Spleen (tissue), 11 donors: Measurements from ENCODE around the gene SLC12A3. TPM values are rescaled to one million over a fixed set of nuclear protein-coding genes. Genes with fewer than 3 reads are reported as not detected.
A peak's percentile ranks its signal among the peaks of the same experiment; 100 is the strongest.

ENCODE experiments used
- DNase-seq: peaks from one replicate; pipeline ENCODE4 v3.0.0-alpha.2; 2020
- H3K27ac ChIP-seq, 8 donors: fragments of 200-600 bp; sonication (generic) in 7 of 8; 1 replicate in 4 of 8; 2 replicates in 4 of 8; pipeline versions ENCODE4 v1.5.0 to v1.8.0; 2016 to 2021; ENCODE audit warnings: inconsistent platforms in 4 of 8, mild to moderate bottlenecking in 4 of 8, moderate library complexity in 1 of 8
- H3K27me3 ChIP-seq, 7 donors: fragments of 200-600 bp; sonication (generic) in 6 of 7; replicated peaks in 1 of 7; 1 replicate in 4 of 7; 2 replicates in 3 of 7; pipeline versions ENCODE4 v1.5.0 to v1.8.0; 2016 to 2021; ENCODE audit warnings: inconsistent platforms in 3 of 7, mild to moderate bottlenecking in 1 of 7
- H3K36me3 ChIP-seq, 6 donors: fragments of 200-600 bp; sonication (generic) in 5 of 6; 1 replicate in 4 of 6; 2 replicates in 2 of 6; pipeline versions ENCODE4 v1.5.0 to v1.8.0; 2016 to 2021; ENCODE audit warnings: inconsistent platforms in 2 of 6
- H3K4me1 ChIP-seq, 6 donors: fragments of 200-600 bp; sonication (generic) in 5 of 6; 1 replicate in 3 of 6; 2 replicates in 3 of 6; pipeline versions ENCODE4 v1.5.0 to v1.8.0; 2016 to 2021; ENCODE audit warnings: inconsistent platforms in 3 of 6
- H3K4me3 ChIP-seq, 8 donors: fragments of 200-600 bp; sonication (generic) in 7 of 8; 1 replicate in 4 of 8; 2 replicates in 4 of 8; pipeline versions ENCODE4 v1.5.0 to v1.8.0; 2016 to 2021; ENCODE audit warnings: inconsistent platforms in 4 of 8, mild to moderate bottlenecking in 4 of 8, moderate library complexity in 2 of 8
- H3K9me3 ChIP-seq, 8 donors: fragments of 200-600 bp; sonication (generic) in 7 of 8; 1 replicate in 4 of 8; 2 replicates in 4 of 8; pipeline versions ENCODE4 v1.5.0 to v1.8.0; 2016 to 2021; ENCODE audit warnings: inconsistent platforms in 4 of 8
- CTCF ChIP-seq, 11 experiments: fragments of 200-600 bp in 7 of 11; fragments of 450-650 bp in 4 of 11; sonication (generic) in 4 of 11; IDR thresholded peaks in 8 of 11; conservative IDR thresholded peaks in 3 of 11; 1 replicate in 7 of 11; 2 replicates in 4 of 11; pipeline versions ENCODE4 v1.4.0 to v1.8.0; 2016 to 2021; ENCODE audit warnings: antibody characterized with exemption in 11 of 11, inconsistent platforms in 4 of 11, mild to moderate bottlenecking in 1 of 11
- POLR2A ChIP-seq, 3 donors: fragments of 450-650 bp; IDR thresholded peaks; one replicate each; pipeline ENCODE4 v1.5.1; 2017; ENCODE audit warnings: antibody characterized with exemption in 3 of 3, mild to moderate bottlenecking in 1 of 3
- POLR2AphosphoS5 ChIP-seq, 3 donors: sonication (generic); formaldehyde crosslinking; IDR thresholded peaks; one replicate each; pipeline ENCODE4 v1.5.1; 2017; ENCODE audit warnings: antibody characterized with exemption in 3 of 3
- WGBS, 5 donors: extraction: QIAGEN DNeasy Blood & Tissue Kit in 3 of 5; methylation state at CpG; one replicate each; pipeline versions ENCODE4 v1.1.5 to v1.1.7; 2013 to 2018; 5-methylcytosine and 5-hydroxymethylcytosine counted together
- intact Hi-C: fragments of 100-400 bp; cut with DNase I; formaldehyde crosslinking; loops from one replicate; pipeline ENCODE4 v1.15.0; 2023; ENCODE audit warnings: low total_unique reads
- polyA plus RNA-seq, 3 donors: library from polyadenylated mRNA; stranded (reverse); fragments of 200-250 nt; gene quantifications; one replicate each; pipeline ENCODE4 v1.2.1, GENCODE V29; 2013
- total RNA-seq, 7 donors: library from RNA; depleted of rRNA in 3 of 7; stranded (reverse); fragments of >200 nt in 3 of 7; fragmentation: NEBNext Ultra II Directional in 4 of 7; extraction: Animal tissue kit (Norgen Biotek cat#: 25700) in 4 of 7; gene quantifications; one replicate each; pipeline versions ENCODE4 v1.1.0 to v1.2.1, GENCODE V29; 2016 to 2021
- donor health status: healthy with polysubstance abuse.
- donor health status: DM: no; HTN: no; CAD: no; lungs with moderate emphysema.
- donor health status: DM: no; HTN: no; CAD: no.
- donor health status: Bipolar disorder and iron deficiency.
- donor health status: healthy.
- donor health status: DM: no; HTN: no; CAD: no.
- donor health status: DM: yes; HTN: yes; CAD: no.

The SLC12A3 gene
- total and polyA plus RNA-seq, 10 donors, result 0.42 to 2.6 (median 1.1) TPM

- TF ChIP-seq CTCF (IDR thresholded peaks at IDR 0.05 in 8 of 11, conservative IDR thresholded peaks at IDR 0.05 in 3 of 11) (no peak), POLR2AphosphoS5 (IDR thresholded peaks at IDR 0.05) (no peak), POLR2A (IDR thresholded peaks at IDR 0.05) (no peak)
- peaks cover 0 to 22% (median 9%) of the 10 kb centered on the region in 6 donors for H3K36me3 ChIP-seq
- peak overlapping the region in 5 of 8 donors; percentile 9 to 62 (median 59) for H3K27ac ChIP-seq
- no peaks in the 10 kb centered on the region for H3K9me3 ChIP-seq
- H3K27me3 ChIP-seq, result no peaks in the 10 kb centered on the region
- peaks cover 0 to 37% (median 16%) of the 10 kb centered on the region in 6 donors for H3K4me1 ChIP-seq
- no peak for DNase-seq
- WGBS, 5 donors, result 59 to 74% (median 68%) methylated on average over 7 of the region's 7 CpGs
- intact Hi-C loops, result no loop called here
- H3K4me3 ChIP-seq, result no peak overlapping the region
Observed at GRCh38 chr16:56848955-56849689, 15.9 kb upstream of the SLC12A3 start.

DNA sequence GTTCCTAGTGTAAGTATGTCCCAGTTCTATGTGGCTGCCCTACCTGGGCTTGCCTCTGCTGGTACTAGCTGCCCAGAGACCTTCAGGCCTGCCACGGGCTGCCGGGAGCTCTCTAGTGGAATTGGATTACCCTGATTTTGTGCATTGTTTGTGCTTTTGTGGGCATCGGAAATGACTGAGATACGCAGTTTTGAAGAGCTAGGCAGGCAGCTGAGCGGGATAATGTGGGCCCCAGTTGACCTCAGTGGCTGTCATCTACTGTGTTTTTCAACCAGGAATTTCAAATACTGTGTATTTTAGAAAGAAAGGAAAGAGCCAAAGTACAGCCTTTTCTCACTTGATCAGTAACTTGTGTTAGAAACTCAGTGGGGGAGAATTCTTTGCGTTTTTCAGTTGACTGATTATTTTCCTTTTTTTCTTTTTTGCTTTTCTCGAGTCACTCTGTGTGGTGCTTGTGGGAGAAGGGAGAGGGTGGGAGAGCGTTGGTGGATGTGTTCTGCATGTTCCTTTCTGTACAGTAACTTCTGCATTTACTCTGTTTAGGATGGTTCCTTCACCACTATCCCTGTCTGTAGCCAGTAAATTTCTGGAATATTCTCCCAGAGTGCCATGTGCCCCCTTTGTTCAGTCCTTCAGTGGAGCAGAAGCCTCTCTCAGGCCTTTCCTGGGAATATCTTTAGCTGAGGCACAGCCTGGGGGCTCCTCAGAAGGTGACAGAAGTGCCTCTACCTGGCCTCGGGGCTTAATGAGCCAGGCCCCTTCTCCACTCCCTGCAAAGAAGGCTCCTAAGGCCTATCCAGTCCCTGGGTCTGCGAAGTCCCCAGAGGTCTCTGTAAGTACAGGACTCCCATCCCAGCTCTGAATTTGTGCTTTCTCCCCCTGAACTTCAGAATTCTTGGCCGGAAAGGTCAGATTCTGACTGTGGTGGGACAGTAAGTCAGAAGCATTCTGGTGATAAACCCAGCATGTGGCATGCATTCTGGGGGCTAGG lies 15.0 kb upstream of the SLC12A3 start:
- WGBS, 5 donors, result 67 to 82% (median 75%) methylated on average over 11 of the region's 11 CpGs
- Histone ChIP-seq H3K4me3 (no peak overlapping the region), H3K36me3 (peaks cover 0 to 13% (median 7%) of the 10 kb centered on the region in 6 donors), H3K4me1 (peaks cover 0 to 37% (median 16%) of the 10 kb centered on the region in 6 donors), H3K9me3 (no peaks in the 10 kb centered on the region), H3K27ac (peak overlapping the region in 4 of 8 donors; percentile 39 to 62 (median 59)), H3K27me3 (no peaks in the 10 kb centered on the region)
- TF ChIP-seq POLR2A (IDR thresholded peaks at IDR 0.05) (no peak), POLR2AphosphoS5 (IDR thresholded peaks at IDR 0.05) (no peak), CTCF (IDR thresholded peaks at IDR 0.05 in 8 of 11, conservative IDR thresholded peaks at IDR 0.05 in 3 of 11) (no peak)
- peak; percentile 45 for DNase-seq
- intact Hi-C loops, result no loop called here

DNA sequence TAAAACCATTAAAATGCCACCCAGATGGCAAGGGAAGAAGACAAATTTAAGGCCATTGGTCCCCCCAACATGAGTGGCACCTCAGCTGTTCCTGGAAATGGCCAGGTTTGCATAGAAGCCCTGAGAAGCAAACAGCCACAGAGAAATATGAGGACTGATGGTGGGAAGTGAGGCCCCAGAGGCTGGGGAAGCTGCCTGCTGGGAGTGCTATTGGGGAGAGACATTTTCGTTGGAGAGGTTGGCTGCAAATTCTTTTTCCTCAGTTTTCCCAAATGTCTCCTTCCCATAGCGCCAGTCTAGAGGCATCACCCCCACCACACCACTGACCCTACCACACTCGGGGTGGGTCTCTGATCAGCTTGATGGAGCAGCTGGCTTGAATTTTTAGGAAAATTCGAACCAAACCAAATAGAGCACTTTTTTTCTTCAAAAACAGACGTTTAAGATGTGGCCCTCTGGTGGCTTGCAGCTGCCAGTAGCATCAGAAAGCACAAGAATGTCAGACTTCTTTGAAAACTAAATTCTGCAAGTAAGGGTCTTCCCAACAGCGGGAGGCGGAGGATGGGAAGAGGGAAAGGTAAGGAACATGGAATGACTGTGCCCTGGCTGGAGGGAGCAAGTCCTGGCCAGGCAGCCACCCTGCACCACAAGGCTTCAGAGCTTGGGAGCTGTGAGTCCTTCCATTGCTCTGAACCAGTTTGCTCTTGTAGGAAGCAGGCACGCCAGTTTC lies 13.2 kb upstream of the SLC12A3 start:
- Histone ChIP-seq H3K9me3 (no peaks in the 10 kb centered on the region), H3K4me3 (no peak overlapping the region), H3K27ac (no peak overlapping the region), H3K4me1 (peaks cover 0 to 34% (median 16%) of the 10 kb centered on the region in 6 donors), H3K36me3 (no peaks in the 10 kb centered on the region), H3K27me3 (no peaks in the 10 kb centered on the region)
- DNase-seq, result peak; percentile 35
- 64 to 74% (median 68%) methylated on average over 8 of the region's 8 CpGs for WGBS, 5 donors
- intact Hi-C loops, result no loop called here
- TF ChIP-seq CTCF (IDR thresholded peaks at IDR 0.05 in 8 of 11, conservative IDR thresholded peaks at IDR 0.05 in 3 of 11) (peak in 2 of 11 experiments; percentile 34 to 36), POLR2A (IDR thresholded peaks at IDR 0.05) (no peak)
